K562 (cell line): ENCODE measurements around the gene TTC33. TPM values are rescaled to one million over a fixed set of nuclear protein-coding genes. Genes with fewer than 3 reads are reported as not detected.
A peak's percentile ranks its signal among the peaks of the same experiment; 100 is the strongest.

Experiments
- CBX3 ChIP-seq, 2 experiments: IDR thresholded peaks; 1 replicate in 1 of 2; 2 replicates in 1 of 2; pipeline ENCODE4 v1.6.1; 2012; ENCODE audit warnings: inconsistent platforms in 2 of 2, low read length in 2 of 2, borderline replicate concordance in 1 of 2, control low read depth in 1 of 2
- GATAD2A ChIP-seq: fragments of 450-650 bp; IDR thresholded peaks from 2 replicates; pipeline ENCODE4 v1.6.1; 2017
- IRF1 ChIP-seq: sonication (generic); formaldehyde crosslinking; IDR thresholded peaks from 2 replicates; pipeline ENCODE4 v1.8.0; 2022; ENCODE audit warnings: missing genetic modification reagents, mild to moderate bottlenecking, borderline replicate concordance
- MAFF ChIP-seq: IDR thresholded peaks from 2 replicates; pipeline ENCODE4 v1.6.1; 2012; ENCODE audit warnings: low read length, improper control_type of control experiment
- MYNN ChIP-seq, 2 experiments: sonication (generic); formaldehyde crosslinking in 1 of 2; IDR thresholded peaks; 2 replicates each; pipeline versions ENCODE4 v1.5.0 to v1.6.1; 2016 to 2020; ENCODE audit warnings: antibody characterized with exemption in 1 of 2, missing genetic modification reagents in 1 of 2
- NELFE ChIP-seq: IDR thresholded peaks from 2 replicates; pipeline ENCODE4 v1.6.1; 2011; ENCODE audit warnings: mild to moderate bottlenecking; ENCODE audit not compliant: insufficient read depth, insufficient read length
- NR3C1 ChIP-seq: sonication (generic); formaldehyde crosslinking; IDR thresholded peaks from 2 replicates; pipeline ENCODE4 v1.8.1; 2022; ENCODE audit warnings: missing genetic modification reagents
- PCBP1 ChIP-seq: fragments of 200-400 bp; formaldehyde crosslinking; IDR thresholded peaks from 2 replicates; pipeline ENCODE4 v1.6.1; 2018; ENCODE audit warnings: mild to moderate bottlenecking, low read depth, low read length; ENCODE audit not compliant: poor library complexity, severe bottlenecking
- PURB ChIP-seq: sonication (generic); formaldehyde crosslinking; IDR thresholded peaks from 2 replicates; pipeline ENCODE4 v1.9.0; 2021; ENCODE audit warnings: low read depth, mild to moderate bottlenecking, missing genetic modification reagents
- SLC30A9 ChIP-seq: fragments of 250-450 bp; sonication (Bioruptor Pico); IDR thresholded peaks from 2 replicates; pipeline ENCODE4 v1.8.0; 2022; ENCODE audit warnings: mild to moderate bottlenecking, moderate library complexity
- TAF7 ChIP-seq: fragments of 450-650 bp; IDR thresholded peaks from 2 replicates; pipeline ENCODE4 v1.6.1; 2016; ENCODE audit warnings: missing genetic modification characterization, missing compliant biosample characterization
- ZC3H11A ChIP-seq: IDR thresholded peaks from 2 replicates; pipeline ENCODE4 v1.6.1; 2012; ENCODE audit warnings: low read depth, low read length, improper control_type of control experiment
- ZNF589 ChIP-seq: fragments of 200-800 bp; sonication (Bioruptor generic); IDR thresholded peaks from 2 replicates; pipeline ENCODE4 v1.6.1; 2016; ENCODE audit warnings: low read depth, missing genetic modification characterization, missing compliant biosample characterization
- ZNF699 ChIP-seq: fragments of 250-450 bp; sonication (Bioruptor Pico); IDR thresholded peaks from 2 replicates; pipeline ENCODE4 v1.8.0; 2021; ENCODE audit warnings: mild to moderate bottlenecking, moderate library complexity; ENCODE audit not compliant: insufficient replicate concordance
- ZSCAN32 ChIP-seq: fragments of 450-650 bp; formaldehyde crosslinking; IDR thresholded peaks from 2 replicates; pipeline ENCODE4 v1.4.0; 2020; ENCODE audit warnings: mild to moderate bottlenecking, moderate library complexity
- polyA plus RNA-seq, 8 experiments: library from polyadenylated mRNA; depleted of rRNA in 4 of 8; stranded (reverse) in 5 of 8; unstranded in 3 of 8; fragments of >200 nt; fragmentation: Nextera tagmentation in 2 of 8; fragmentation: Illumina TruSeq in 1 of 8; extraction: Ambion mirVana in 2 of 8; extraction: Trizol in 1 of 8; gene quantifications; 2 replicates each; pipeline versions ENCODE4 v1.2.1 to v1.2.3, GENCODE V29; 2011 to 2014; ENCODE audit warnings: inconsistent platforms in 1 of 8, missing spikeins in 1 of 8
- total RNA-seq, 7 experiments: library from RNA; depleted of rRNA in 6 of 7; stranded (reverse); fragments of >200 nt in 6 of 7; fragmentation: Illumina TruSeq in 2 of 7; extraction: Trizol in 2 of 7; gene quantifications; 2 replicates each; pipeline versions ENCODE4 v1.2.1 to v1.2.3, GENCODE V29; 2011 to 2021; ENCODE audit warnings: low replicate concordance in 1 of 7
- TF ChIP-seq, protein P1 (sequence below): fragments of 450-650 bp; formaldehyde crosslinking; IDR thresholded peaks from 2 replicates; pipeline ENCODE4 v1.4.0; 2020; ENCODE audit warnings: mild to moderate bottlenecking, moderate library complexity
- TF ChIP-seq, protein P2 (sequence below): sonication (generic); formaldehyde crosslinking; IDR thresholded peaks from 2 replicates; pipeline ENCODE4 v1.8.0; 2022; ENCODE audit warnings: mild to moderate bottlenecking, missing genetic modification reagents
- TF ChIP-seq, protein P3 (sequence below): fragments of 250-450 bp; sonication (Bioruptor Pico); IDR thresholded peaks from 2 replicates; pipeline ENCODE4 v1.8.0; 2022; ENCODE audit warnings: inconsistent platforms

Gene TTC33
- total and polyA plus RNA-seq, 9 of the 15 experiments (the other 6 are each of a cell fraction or from before 2014, with no cell fraction given): 11.5 to 24.9 (median 21.1) TPM

- TF ChIP-seq, protein P1, sequence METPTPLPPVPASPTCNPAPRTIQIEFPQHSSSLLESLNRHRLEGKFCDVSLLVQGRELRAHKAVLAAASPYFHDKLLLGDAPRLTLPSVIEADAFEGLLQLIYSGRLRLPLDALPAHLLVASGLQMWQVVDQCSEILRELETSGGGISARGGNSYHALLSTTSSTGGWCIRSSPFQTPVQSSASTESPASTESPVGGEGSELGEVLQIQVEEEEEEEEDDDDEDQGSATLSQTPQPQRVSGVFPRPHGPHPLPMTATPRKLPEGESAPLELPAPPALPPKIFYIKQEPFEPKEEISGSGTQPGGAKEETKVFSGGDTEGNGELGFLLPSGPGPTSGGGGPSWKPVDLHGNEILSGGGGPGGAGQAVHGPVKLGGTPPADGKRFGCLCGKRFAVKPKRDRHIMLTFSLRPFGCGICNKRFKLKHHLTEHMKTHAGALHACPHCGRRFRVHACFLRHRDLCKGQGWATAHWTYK (CRISPR knock-in tag): no peak
- TF ChIP-seq, protein P2, sequence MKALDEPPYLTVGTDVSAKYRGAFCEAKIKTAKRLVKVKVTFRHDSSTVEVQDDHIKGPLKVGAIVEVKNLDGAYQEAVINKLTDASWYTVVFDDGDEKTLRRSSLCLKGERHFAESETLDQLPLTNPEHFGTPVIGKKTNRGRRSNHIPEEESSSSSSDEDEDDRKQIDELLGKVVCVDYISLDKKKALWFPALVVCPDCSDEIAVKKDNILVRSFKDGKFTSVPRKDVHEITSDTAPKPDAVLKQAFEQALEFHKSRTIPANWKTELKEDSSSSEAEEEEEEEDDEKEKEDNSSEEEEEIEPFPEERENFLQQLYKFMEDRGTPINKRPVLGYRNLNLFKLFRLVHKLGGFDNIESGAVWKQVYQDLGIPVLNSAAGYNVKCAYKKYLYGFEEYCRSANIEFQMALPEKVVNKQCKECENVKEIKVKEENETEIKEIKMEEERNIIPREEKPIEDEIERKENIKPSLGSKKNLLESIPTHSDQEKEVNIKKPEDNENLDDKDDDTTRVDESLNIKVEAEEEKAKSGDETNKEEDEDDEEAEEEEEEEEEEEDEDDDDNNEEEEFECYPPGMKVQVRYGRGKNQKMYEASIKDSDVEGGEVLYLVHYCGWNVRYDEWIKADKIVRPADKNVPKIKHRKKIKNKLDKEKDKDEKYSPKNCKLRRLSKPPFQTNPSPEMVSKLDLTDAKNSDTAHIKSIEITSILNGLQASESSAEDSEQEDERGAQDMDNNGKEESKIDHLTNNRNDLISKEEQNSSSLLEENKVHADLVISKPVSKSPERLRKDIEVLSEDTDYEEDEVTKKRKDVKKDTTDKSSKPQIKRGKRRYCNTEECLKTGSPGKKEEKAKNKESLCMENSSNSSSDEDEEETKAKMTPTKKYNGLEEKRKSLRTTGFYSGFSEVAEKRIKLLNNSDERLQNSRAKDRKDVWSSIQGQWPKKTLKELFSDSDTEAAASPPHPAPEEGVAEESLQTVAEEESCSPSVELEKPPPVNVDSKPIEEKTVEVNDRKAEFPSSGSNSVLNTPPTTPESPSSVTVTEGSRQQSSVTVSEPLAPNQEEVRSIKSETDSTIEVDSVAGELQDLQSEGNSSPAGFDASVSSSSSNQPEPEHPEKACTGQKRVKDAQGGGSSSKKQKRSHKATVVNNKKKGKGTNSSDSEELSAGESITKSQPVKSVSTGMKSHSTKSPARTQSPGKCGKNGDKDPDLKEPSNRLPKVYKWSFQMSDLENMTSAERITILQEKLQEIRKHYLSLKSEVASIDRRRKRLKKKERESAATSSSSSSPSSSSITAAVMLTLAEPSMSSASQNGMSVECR (CRISPR knock-in tag): no peak
- TF ChIP-seq, protein P3, sequence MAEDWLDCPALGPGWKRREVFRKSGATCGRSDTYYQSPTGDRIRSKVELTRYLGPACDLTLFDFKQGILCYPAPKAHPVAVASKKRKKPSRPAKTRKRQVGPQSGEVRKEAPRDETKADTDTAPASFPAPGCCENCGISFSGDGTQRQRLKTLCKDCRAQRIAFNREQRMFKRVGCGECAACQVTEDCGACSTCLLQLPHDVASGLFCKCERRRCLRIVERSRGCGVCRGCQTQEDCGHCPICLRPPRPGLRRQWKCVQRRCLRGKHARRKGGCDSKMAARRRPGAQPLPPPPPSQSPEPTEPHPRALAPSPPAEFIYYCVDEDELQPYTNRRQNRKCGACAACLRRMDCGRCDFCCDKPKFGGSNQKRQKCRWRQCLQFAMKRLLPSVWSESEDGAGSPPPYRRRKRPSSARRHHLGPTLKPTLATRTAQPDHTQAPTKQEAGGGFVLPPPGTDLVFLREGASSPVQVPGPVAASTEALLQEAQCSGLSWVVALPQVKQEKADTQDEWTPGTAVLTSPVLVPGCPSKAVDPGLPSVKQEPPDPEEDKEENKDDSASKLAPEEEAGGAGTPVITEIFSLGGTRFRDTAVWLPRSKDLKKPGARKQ (CRISPR knock-in tag): no peak
- TF ChIP-seq PCBP1: no peak
- no peak for TF ChIP-seq ZSCAN32 (CRISPR knock-in tag)
- TF ChIP-seq MAFF: peak; percentile 78
- TF ChIP-seq PURB: no peak
- TF ChIP-seq MYNN (IDR thresholded peaks at IDR 0.05): peak; percentile 73; the same call in 1 of the 2 replicates
- TF ChIP-seq MYNN (CRISPR knock-in tag; IDR thresholded peaks at IDR 0.05): no peak
- TF ChIP-seq ZNF589 (CRISPR knock-in tag): peak; percentile 60; the same call in 1 of the 2 replicates
- no peak for TF ChIP-seq IRF1 (CRISPR knock-in tag)
- TF ChIP-seq GATAD2A: peak; percentile 90
- no peak for TF ChIP-seq NR3C1
- 0 out of 2 replicates have a peak, but pooled peaks have one; percentile 45 for TF ChIP-seq ZC3H11A
- TF ChIP-seq ZNF699: no peak
- no peak; a peak in 1 of 3 replicates for TF ChIP-seq CBX3 (IDR thresholded peaks at IDR 0.05; ENCODE audit: borderline replicate concordance in 1 of 2, low read length in 2 of 2)
- no peak for TF ChIP-seq NELFE
- TF ChIP-seq SLC30A9 (CRISPR knock-in tag): no peak
- no peak; the same call in 1 of the 2 replicates for TF ChIP-seq TAF7 (tag)
Observed at GRCh38 chr5:40801771-40802562, 46.2 kb upstream of the TTC33 start (continued).
